HEK293T (cell line): ENCODE measurements around the gene VANGL2.

Source experiments
- CTCF ChIA-PET: fragments of 350-600 bp; formaldehyde crosslinking; extraction: SDS; loops from one replicate; lab custom pipeline; 2021; ENCODE audit warnings: antibody characterized with exemption, inconsistent platforms; lab: Yijun Ruan, JAX
- POLR2A ChIA-PET: fragments of 350-600 bp; formaldehyde crosslinking; extraction: SDS; loops from one replicate; lab custom pipeline; 2020; ENCODE audit warnings: antibody characterized with exemption, inconsistent platforms; lab: Yijun Ruan, JAX
- DNase-seq: peaks from one replicate; pipeline ENCODE4 v3.0.0; 2012; ENCODE audit warnings: mixed read lengths; ENCODE audit errors: extremely low spot score
- ARNT ChIP-seq: fragments of 450-650 bp; IDR thresholded peaks from 2 replicates; pipeline ENCODE4 v1.6.1; 2017; ENCODE audit warnings: mild to moderate bottlenecking
- BHLHE40 ChIP-seq: fragments of 450-650 bp; IDR thresholded peaks from 2 replicates; pipeline ENCODE4 v1.6.1; 2016; ENCODE audit warnings: mild to moderate bottlenecking, moderate library complexity, borderline replicate concordance
- CTBP1 ChIP-seq: fragments of 450-650 bp; IDR thresholded peaks from 2 replicates; pipeline ENCODE4 v1.6.1; 2016; ENCODE audit warnings: borderline replicate concordance
- ELF4 ChIP-seq: fragments of 450-650 bp; IDR thresholded peaks from 2 replicates; pipeline ENCODE4 v1.6.1; 2017; ENCODE audit warnings: antibody characterized with exemption
- FOXA1 ChIP-seq: fragments of 450-650 bp; IDR thresholded peaks from 2 replicates; pipeline ENCODE4 v1.6.1; 2016; ENCODE audit warnings: mild to moderate bottlenecking
- FOXK2 ChIP-seq: fragments of 450-650 bp; IDR thresholded peaks from 2 replicates; pipeline ENCODE4 v1.6.1; 2016; ENCODE audit warnings: mild to moderate bottlenecking
- FOXM1 ChIP-seq: fragments of 450-650 bp; IDR thresholded peaks from 2 replicates; pipeline ENCODE4 v1.6.1; 2017; ENCODE audit warnings: mild to moderate bottlenecking, borderline replicate concordance
- HDGF ChIP-seq: fragments of 450-650 bp; IDR thresholded peaks from 2 replicates; pipeline ENCODE4 v1.6.1; 2017; ENCODE audit warnings: antibody characterized with exemption, borderline replicate concordance
- L3MBTL2 ChIP-seq: fragments of 450-650 bp; conservative IDR thresholded peaks from 2 replicates; pipeline ENCODE4 v1.6.1; 2016; ENCODE audit warnings: mild to moderate bottlenecking
- LEF1 ChIP-seq: fragments of 450-650 bp; IDR thresholded peaks from 2 replicates; pipeline ENCODE4 v1.6.1; 2017; ENCODE audit warnings: mild to moderate bottlenecking, borderline replicate concordance
- NFRKB ChIP-seq: fragments of 450-650 bp; IDR thresholded peaks from 2 replicates; pipeline ENCODE4 v1.6.1; 2016; ENCODE audit warnings: mild to moderate bottlenecking, moderate library complexity
- SP1 ChIP-seq: fragments of 450-650 bp; IDR thresholded peaks from 2 replicates; pipeline ENCODE4 v1.6.1; 2017
- SUZ12 ChIP-seq: fragments of 450-650 bp; IDR thresholded peaks from 2 replicates; pipeline ENCODE4 v1.6.1; 2016; ENCODE audit warnings: mild to moderate bottlenecking
- TARDBP ChIP-seq: fragments of 450-650 bp; IDR thresholded peaks from 2 replicates; pipeline ENCODE4 v1.6.1; 2016
- ZNF384 ChIP-seq: fragments of 450-650 bp; IDR thresholded peaks from 2 replicates; pipeline ENCODE4 v1.6.1; 2016
- TF ChIP-seq, protein P1 (sequence below): fragments of 450-650 bp; IDR thresholded peaks from 2 replicates; pipeline ENCODE4 v1.6.1; 2016

VANGL2 gene

GRCh38 chr1:160453443-160453842 is 53.1 kb downstream of the VANGL2 start:
- TF ChIP-seq L3MBTL2 (no peak), CTBP1 (no peak), LEF1 (no peak), FOXA1 (no peak), FOXK2 (no peak), FOXM1 (no peak), SUZ12 (no peak), BHLHE40 (no peak), ELF4 (no peak), TARDBP (no peak), HDGF (no peak), ZNF384 (no peak), SP1 (no peak)
- TF ChIP-seq, protein P1, sequence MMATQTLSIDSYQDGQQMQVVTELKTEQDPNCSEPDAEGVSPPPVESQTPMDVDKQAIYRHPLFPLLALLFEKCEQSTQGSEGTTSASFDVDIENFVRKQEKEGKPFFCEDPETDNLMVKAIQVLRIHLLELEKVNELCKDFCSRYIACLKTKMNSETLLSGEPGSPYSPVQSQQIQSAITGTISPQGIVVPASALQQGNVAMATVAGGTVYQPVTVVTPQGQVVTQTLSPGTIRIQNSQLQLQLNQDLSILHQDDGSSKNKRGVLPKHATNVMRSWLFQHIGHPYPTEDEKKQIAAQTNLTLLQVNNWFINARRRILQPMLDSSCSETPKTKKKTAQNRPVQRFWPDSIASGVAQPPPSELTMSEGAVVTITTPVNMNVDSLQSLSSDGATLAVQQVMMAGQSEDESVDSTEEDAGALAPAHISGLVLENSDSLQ: no peak
- CTCF ChIA-PET: no interaction called here

DNA sequence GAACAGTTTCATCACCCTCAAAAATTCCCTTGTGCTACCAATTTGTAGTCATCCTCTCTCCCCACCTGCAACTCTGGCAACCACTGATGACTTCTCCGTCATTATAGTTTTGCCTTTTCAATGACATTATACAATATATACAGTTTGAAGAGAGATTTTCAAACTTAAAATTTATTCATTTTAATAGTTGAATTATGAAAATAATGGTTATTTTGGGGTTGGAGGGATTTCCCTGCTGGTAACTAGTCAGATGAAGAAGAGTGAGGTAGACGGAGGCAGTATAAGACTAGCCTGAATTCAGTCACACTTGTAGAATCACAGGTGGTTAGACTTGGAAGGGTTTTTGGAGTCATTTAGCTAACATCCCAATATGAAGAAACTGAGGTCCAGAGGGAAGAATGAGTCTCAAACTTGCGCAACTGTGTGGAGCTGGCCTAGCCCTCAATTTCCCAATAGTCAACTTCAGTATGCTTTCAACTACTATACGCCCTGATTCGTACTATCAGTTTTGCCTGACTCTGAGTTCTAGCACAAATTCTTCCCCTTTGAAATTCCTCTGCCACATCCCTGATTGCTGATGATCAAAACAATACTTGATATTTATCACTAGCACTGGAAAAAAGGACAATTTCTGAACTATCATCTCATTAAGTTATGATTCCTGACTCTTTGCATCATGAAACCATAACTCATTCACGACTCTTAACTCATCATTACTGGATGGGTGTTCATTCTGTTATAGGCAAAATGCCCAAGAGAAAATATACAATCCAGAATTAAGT is 54.2 kb downstream of the VANGL2 start:
- DNase-seq: no peak
- POLR2A ChIA-PET: no interaction called here
- CTCF ChIA-PET: no interaction called here
- TF ChIP-seq FOXM1: no peak

More at GRCh38 chr1:160453443-160453842, 53.1 kb downstream of the VANGL2 start:
- POLR2A ChIA-PET: no interaction called here
- no peak for DNase-seq

- ChIA-PET CTCF (no interaction called here), POLR2A (no interaction called here)
- no peak for DNase-seq
- no peak for TF ChIP-seq FOXM1
- TF ChIP-seq SP1: no peak
- TF ChIP-seq TARDBP: no peak
- TF ChIP-seq BHLHE40: no peak
- TF ChIP-seq LEF1: no peak
- no peak for TF ChIP-seq ZNF384
- TF ChIP-seq FOXK2: no peak
- TF ChIP-seq SUZ12: no peak
- no peak for TF ChIP-seq NFRKB
- no peak for TF ChIP-seq ARNT
- no peak for TF ChIP-seq ELF4
- TF ChIP-seq, protein P1: no peak
Observed at GRCh38 chr1:160455153-160455517, 54.8 kb downstream of the VANGL2 start.

GRCh38 chr1:160459056-160459455 is 58.7 kb downstream of the VANGL2 start:
- no peak for TF ChIP-seq ELF4
- TF ChIP-seq L3MBTL2: no peak
- no peak for TF ChIP-seq SUZ12
- TF ChIP-seq CTBP1: no peak
- no peak for TF ChIP-seq LEF1
- no peak for TF ChIP-seq FOXK2
- no peak for TF ChIP-seq FOXM1
- no peak for TF ChIP-seq NFRKB
- TF ChIP-seq, protein P1: no peak
- no peak for TF ChIP-seq TARDBP
- no peak for TF ChIP-seq BHLHE40
- no peak for TF ChIP-seq ZNF384
- no peak for TF ChIP-seq FOXA1
- TF ChIP-seq ARNT: no peak
- no peak for TF ChIP-seq HDGF
- no peak for TF ChIP-seq SP1
- no peak for DNase-seq
- ChIA-PET CTCF (no interaction called here), POLR2A (no interaction called here)

GRCh38 chr1:160459687-160460086 is 59.3 kb downstream of the VANGL2 start:
- POLR2A ChIA-PET: no interaction called here
- TF ChIP-seq SUZ12: no peak
- DNase-seq: no peak
- CTCF ChIA-PET: no interaction called here

DNA sequence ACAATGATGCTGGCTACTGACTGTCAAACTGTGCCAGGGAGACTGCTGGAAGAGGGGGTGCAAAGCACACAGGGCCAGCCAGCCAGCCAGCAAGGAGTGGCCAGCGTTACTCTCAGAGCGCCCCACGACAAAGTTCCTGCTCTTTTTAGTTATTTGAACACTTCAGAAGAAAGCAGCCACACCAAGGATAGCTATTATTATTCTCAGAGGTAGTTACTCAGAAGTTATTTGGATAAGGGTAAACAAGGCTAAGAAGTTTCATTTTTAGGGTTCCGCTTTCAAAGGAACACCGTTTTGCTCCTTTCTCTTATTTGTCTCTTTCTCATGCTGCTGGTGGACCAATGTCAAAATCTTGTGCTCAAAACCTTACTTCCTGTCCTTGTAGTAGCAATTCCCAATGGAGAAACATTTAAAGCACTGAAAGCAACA is 59.9 kb downstream of the VANGL2 start:
- no peak for TF ChIP-seq SUZ12
- POLR2A ChIA-PET: no interaction called here
- DNase-seq: no peak
- CTCF ChIA-PET: no interaction called here

GRCh38 chr1:160460683-160461287 is 60.4 kb downstream of the VANGL2 start:
- CTCF ChIA-PET: no interaction called here
- no peak for DNase-seq
- POLR2A ChIA-PET: no interaction called here
- no peak for TF ChIP-seq LEF1
- no peak for TF ChIP-seq NFRKB
- TF ChIP-seq, protein P1: no peak
